ENCODE measurements around the gene RASA3.
"Not testable (repeated sequence)": the region's sequence is repeated elsewhere in the genome, so short reads cannot be mapped to it uniquely, and the experiment has no call there.

Gene RASA3

GRCh38 chr13:113995051-113995601, 137.3 kb downstream of the RASA3 start:
- DNase-seq = no peak

GRCh38 chr13:113992276-113993005, 140.0 kb downstream of the RASA3 start:
- DNase-seq = no peak

DNA sequence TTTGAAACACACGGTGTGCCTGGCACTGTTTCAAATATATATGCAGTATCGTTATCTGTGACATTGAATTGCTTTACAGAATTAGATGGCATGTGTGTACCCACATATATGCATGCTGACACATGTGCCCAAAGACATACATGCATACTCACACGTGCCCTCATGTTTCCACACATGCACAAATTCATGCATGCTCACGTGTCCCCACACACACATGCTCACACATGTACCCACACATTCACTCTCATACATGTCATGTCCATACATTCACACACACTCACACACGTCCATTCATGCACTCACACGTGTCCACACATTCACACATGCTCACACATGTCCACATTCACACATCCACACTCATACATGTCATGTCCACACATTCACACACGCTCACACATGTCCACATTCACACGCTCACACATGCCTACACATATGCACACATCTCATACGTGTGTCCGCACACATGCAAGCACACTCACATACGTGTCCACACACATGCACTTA, 140.7 kb downstream of the RASA3 start:
- no peak for DNase-seq

GRCh38 chr13:113991191-113991669, 141.2 kb downstream of the RASA3 start:
- DNase-seq = peak in 2 of 56 donors; percentile 12 to 42

- no peak for DNase-seq
Observed at GRCh38 chr13:113990321-113990837, 142.0 kb downstream of the RASA3 start.

DNA sequence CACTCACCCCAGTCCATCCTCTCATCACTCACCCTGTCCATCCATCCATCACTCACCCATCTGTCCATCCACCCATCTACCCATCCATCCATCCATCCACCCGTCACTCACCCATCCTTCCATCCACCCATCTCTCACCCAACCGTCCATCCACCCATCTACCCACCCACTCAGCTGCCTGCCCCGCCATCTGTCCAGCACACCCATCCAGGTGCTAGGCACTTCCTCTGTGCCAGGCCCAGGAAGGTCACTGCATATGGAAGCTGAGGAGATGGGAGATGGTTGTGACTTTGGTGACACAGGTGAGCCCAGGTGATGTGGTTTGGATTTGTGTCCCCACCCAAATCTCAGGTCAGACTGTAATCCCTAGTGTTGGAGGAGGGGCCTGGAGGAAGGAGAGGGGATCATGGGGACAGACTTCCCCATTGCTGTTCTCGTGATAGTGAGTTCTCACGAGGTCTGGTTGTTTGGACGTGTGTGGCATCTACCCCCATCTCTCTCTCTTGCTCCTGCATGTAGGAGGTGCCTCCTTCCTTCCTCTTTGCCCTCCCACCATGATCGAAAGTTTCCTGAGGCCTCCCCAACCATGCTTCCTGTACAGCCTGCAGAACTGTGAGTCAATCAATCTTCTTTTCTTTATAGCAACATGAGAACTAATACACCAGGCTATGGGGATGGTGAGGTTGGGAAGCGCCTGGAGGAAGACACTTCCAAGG, 142.7 kb downstream of the RASA3 start:
- no peak for DNase-seq

DNA sequence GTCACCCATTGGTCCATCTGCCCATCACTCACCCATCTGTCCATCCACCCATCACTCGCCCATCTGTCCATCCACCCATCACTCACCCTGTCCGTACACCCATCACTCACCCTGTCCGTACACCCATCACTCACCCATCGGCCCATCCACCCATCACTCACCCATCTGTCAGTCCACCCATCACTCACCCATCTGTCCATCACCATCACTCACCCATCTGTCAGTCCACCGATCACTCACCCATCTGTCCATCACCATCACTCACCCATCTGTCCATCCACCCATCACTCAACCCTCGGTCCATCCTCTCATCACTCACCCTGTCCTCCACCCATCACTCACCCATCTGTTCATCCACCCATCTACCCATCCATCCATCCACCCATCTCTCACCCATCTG, 143.6 kb downstream of the RASA3 start:
- DNase-seq = not testable (repeated sequence)

DNA sequence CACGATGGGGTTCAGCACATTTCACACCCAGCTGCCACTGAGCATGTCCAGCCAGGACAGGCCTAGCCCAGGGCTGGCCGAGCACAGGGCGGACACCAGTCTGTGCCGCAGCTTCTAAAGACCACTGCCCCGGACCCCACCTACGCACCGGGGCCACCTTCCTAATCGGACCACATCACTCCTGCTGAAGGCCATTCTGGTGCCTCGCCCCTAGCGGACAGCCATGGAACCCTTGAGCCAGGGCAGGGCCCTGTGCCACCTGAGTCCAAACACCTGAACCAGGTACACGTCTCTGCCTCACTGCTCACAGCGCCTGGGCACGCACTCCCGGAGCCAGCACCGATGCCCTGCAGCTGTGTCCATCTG, 150.1 kb downstream of the RASA3 start:
- DNase-seq = no peak

DNA sequence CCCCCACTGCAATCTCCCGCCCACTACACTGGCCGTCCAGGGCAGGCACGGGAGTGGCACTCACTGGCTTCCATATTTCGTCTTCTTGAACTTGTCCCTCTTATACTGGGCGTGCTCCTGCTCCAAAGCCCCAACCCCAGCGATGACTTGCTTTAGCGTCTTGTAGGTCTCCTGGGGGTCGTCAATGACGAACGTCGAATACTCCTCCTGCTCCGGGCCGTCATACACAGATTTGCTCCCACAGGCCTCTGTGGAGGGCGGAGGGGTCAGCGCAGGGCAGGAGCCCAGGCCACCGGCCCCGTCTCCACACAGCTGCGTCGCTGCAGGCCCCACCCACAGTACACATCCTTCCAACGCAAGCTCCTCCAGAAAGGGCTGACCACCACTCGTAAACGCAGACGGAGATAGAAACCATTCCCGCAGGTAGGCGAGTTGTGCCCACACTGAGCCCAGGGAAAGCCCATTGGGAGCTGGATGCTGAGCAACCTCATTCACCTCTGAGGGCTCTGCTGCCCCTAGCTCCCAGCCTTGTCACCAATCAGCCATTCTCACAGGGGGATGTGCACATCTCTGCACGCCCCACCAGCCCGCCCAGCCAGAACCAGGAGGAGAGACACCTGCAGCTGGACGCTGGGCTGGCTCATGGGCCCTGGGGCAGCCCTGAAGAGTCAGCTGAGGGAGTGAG, 150.7 kb downstream of the RASA3 start:
- no peak for DNase-seq

GRCh38 chr13:113981194-113981605, 151.2 kb downstream of the RASA3 start:
- DNase-seq = no peak

GRCh38 chr13:113980489-113981064, 151.8 kb downstream of the RASA3 start:
- DNase-seq = no peak

GRCh38 chr13:113979791-113980471, 152.5 kb downstream of the RASA3 start:
- no peak for DNase-seq

GRCh38 chr13:113978741-113979481, 153.5 kb downstream of the RASA3 start:
- DNase-seq = no peak

DNA sequence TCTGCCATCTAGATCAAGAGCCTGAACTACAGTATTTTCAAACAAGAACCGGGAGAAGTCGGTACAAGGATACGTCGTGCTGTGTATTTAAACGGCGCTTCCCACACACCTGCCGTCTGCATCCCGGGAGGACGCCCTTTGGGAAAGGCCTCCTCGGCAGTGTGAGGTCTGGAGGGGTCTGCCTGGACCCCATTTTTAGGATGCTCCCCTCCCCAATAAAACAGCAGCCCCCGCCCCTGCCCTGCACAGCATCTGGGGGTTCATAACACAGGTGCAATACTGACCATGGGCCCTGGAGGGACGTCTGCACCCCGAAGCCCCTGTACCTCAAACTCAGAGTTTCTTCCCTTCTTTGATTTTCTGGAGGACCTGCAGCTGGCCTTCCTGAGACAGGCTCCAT, 154.4 kb downstream of the RASA3 start:
- DNase-seq = no peak

DNA sequence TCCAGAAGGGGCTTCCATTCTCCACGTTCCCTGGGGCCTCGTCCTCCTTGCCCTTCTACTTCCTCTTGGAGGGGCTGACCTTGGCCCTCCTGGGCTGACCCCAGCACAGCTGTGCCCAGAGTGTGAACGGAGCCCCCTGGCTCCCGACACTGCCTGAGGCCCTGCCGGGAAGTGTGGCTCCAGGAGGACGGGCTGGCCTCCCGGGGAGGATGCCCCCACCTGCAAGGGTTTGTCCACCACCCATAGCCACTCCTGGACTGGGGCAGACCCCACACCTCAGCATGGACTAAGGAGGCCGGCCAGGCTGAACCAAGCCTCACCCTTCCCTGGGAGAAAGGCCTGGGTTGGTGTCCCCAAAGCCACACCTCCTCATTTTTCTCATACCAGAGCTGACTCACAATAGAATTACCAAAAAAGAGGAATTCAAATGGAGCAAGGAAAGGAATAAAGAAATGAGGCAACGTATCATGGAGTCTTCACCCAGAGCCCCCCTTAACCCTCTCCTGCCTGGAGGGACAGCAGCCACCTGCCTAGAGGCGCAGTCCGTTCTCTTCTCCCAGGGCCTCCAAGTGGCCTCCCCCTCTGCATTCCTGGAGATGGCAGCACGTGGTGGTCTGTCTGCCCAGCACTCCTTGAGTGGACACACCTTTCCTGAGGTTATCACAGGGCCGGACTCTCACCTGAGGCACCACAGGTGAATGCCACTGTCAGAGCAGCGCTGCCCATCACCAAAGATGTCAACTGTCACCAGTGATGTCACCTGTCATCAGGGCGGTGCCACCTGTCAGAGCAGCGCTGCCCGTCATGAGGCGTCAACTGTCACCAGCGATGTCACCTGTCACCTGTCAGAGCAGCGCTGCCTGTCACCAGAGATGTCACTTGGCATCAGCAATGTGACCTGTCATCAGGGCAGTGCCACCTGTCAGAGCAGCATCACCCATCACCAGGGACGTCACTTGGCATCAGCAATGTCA, 155.4 kb downstream of the RASA3 start:
- DNase-seq = no peak

- DNase-seq = no peak
Observed at GRCh38 chr13:113975416-113975815, 157.0 kb downstream of the RASA3 start.

- DNase-seq = no peak
Observed at GRCh38 chr13:113974304-113975281, 157.8 kb downstream of the RASA3 start.

Measured in amygdala (tissue), 56 donors.